Superior temporal gyrus (tissue), 1 donor: ENCODE results near the gene HUWE1.
"Not testable (repeated sequence)": the region's sequence is repeated elsewhere in the genome, so short reads cannot be mapped to it uniquely, and the experiment has no call there.

Source experiments
- DNase-seq: peaks from one replicate; pipeline ENCODE4 v3.0.0-alpha.2; 2016; ENCODE audit errors: extremely low spot score

The HUWE1 gene

DNA sequence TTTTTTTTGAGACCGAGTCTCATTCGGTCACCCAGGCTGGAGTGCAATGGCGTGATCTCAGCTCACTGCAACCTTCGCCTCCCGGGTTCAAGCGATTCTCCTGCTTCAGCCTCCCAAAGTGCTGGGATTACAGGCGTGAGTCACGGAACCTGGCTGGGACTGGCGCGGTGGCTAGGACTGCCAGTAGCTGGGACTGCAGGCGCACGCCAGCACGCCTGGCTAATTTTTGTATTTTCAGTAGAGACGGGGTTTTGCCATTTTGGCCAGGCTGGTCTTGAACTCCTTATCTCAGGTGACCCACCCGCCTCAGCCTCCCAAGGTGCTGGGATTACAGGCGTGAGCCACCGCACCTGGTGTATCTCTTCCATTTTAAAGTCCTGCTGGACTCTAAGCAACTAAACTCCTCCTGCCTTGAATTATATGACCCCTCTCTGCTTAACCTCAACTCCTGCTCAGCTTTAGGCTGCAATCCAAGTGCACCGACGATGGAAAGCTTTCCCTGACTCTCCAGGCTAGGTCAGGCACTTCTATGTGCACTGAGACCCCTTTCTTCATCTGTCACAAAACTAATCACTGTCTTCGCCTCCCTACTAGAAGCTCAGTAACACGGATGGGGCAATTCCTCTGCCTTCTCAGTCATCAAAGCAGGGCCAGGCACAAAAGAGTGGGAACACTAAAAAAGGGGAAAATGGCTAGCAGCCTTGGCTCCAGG lies 155.1 kb downstream of the HUWE1 start:
- DNase-seq, result not testable (repeated sequence)

DNA sequence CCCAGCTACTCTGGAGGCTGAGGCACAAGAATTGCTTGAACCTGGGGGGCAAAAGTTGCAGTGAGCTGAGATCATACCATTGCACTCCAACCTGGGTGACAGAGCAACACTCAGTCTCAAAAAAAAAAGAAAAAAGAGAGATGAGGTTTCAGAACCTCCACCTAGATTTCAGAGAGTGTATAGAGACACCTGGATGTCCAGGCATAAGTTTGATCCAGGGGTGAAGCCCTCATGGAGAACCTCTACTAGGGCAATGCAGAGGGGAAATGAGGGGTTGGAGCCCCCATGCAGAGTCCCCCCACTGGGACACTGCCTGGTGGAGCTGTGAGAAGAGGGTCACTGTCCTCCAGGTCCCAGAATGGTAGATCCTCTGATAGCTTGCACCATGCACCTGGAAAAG lies 159.5 kb downstream of the HUWE1 start:
- DNase-seq, result no peak

DNA sequence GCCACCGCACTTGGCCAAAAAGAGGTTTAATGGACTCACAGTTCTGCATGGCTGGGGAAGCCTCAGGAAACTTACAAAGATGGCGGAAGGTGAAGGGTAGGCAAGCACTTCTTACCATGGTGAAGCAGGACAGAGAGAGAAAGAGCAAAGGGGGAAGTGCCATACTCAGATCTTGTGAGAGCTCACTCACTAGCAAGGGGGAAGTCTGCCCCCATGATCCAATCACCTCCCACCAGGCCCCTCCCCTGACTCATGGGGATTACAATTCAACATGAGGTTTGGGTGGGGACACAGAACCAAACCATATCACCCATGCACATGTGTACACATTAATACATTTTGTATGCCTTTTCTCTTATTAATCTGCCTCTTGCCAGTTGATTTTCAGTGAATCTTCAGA lies 175.2 kb downstream of the HUWE1 start:
- DNase-seq, result no peak

DNA sequence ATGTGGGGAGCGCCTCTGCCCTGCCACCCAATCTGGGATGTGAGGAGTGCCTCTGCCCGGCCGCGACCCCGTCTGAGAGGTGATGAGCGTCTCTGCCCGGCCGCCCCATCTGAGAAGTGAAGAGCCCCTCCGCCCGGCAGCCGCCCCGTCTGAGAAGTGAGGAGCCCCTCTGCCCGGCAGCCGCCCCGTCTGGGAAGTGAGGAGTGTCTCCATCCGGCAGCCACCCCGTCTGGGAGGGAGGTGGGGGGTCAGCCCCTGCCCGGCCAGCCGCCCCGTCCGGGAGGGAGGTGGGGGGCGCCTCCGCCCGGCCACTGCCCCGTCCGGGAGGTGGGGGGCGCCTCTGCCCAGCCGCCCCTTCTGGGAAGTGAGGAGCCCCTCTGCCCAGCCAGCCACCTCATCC lies 182.5 kb downstream of the HUWE1 start:
- not testable (repeated sequence) for DNase-seq

DNA sequence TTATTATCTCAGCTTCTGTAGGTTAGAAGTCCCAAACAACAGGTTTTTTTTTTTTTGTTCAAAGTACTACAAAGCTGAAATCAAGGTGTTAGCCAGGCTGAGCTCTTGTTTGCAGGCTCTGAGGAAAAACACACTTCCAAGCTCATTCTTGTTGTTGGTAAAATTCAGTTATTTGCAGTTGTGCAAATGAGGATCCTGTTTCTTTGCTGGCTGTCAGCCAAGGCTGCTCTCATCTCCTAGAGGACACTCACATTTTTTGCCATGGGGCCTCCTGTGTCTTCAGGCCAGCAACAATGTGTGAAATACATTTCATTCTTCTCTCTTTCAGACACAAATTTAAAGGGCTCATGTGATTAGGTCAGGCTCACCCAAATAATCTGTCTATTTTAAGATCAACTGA lies 192.1 kb downstream of the HUWE1 start:
- no peak for DNase-seq

DNA sequence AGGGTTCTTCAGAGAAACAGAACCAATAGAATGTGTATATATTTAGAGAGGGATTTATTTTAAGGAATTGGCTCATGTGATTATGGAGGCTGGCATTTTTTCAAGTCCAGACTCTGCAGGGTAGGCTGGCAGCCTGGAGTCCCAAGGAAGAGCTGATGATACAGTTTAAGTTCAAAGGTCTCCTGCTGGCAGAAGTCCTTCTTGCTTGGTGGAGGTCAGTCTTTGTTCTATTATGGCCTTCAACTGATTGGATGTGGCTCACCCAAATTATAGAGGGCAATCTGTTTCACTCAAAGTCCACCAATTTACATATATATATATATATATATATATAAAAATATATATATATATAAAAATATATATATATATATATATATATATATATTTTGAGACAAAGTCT lies 200.2 kb downstream of the HUWE1 start:
- no peak for DNase-seq

DNA sequence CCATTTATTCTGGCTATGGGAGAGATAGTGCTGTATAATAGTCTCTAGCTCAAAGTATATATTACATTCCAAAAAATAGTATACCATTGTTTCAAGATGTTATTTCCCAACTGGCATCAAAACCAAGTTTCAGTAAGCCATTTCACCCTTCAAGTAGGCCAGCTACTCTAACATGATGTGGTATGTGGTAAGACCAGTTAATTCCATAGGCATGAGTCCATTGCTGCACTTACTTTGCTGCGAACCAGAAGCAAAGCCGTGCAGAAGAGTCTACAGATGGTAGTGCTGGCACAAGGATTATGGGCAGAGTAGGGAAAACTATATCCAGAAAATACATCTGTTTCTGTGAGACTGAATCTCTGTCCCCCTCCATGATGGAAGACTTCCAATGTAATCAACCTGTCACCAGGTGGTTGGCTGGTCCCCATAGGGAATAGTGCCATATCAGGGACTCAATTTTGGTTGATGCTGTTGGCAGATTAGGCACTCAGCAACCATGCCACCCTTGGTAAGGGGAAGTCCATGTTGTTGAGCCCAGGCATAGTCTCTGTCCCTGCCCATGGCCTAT lies 202.6 kb downstream of the HUWE1 start:
- DNase-seq, result no peak

DNA sequence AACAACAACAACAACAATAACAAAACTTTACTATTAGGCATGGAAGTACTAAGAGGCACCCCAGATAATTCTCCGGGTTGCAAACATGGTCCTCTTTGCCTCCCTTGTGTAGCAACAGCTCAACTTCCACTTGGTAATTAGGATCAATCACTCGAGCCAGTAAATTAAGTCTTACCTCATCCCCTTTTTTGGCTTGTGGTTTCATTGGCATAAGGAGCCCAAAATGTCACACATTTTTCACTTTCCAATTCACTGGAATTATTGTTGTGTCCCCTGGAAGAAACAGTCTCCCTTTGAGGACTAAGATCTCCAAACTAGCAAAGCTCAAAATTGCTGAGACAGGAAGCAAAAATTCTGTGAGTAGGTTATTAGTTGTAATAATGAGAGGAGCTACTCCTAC lies 203.1 kb downstream of the HUWE1 start:
- no peak for DNase-seq
